Measurements from ENCODE around the gene AMN.

The AMN gene

DNA sequence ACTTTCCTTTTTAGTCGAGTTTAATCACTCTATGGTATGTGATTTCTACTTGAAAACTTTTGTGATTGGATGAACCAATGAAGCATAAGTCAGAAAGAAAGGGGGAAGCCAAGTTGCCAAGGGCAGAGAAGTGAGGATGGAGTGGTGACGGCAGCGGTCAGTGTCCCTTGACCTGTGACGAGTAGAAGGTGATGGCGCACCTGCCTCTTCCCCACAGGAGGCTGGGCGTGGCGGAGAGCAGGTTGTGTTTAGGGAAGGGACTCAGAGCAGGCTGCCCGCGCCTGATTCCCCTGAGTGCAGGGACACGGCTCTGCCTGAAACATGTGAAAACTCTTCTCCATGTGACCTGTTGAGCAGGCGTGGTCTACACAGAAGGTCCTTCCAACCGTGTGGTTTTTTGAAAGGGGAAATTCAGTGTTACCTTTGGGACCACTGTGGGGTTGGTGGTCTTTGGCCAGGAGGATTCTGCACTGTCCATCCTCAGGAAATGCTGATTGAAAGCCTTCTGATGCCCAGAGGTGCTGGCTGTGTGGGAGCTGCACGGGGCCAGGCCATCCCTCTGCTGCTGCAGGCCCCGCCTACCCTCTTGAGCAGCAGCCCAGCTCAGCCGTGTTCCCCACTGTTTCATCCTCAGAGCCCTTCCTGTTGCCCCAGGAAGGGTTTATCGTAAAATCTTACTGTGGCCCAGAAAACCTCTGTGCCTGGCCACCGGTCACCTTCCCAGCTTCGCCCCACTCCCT, 23.5 kb upstream of the AMN start:
- DNase-seq (ENCODE audit: low spot score): no peak

DNA sequence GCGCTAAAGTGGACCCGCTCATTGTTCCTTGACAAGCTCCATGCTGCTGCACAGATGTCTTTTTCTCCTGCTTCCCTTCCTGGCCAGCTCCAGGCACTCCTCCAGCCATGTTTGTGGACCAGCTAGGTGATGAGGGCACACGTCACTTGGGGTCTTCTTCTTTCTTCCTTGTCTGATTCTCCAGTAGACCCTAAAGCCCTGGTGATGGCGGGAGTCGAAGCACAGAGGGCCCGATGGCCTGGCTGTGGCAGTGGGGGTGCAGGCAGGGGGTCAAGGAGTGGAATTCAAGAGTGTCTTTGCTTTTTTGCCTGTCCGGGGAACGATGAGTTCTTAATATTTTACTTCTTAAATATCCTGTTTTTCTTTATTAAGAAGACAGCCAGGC, 23.0 kb upstream of the AMN start:
- no peak for DNase-seq (ENCODE audit: low spot score)

DNA sequence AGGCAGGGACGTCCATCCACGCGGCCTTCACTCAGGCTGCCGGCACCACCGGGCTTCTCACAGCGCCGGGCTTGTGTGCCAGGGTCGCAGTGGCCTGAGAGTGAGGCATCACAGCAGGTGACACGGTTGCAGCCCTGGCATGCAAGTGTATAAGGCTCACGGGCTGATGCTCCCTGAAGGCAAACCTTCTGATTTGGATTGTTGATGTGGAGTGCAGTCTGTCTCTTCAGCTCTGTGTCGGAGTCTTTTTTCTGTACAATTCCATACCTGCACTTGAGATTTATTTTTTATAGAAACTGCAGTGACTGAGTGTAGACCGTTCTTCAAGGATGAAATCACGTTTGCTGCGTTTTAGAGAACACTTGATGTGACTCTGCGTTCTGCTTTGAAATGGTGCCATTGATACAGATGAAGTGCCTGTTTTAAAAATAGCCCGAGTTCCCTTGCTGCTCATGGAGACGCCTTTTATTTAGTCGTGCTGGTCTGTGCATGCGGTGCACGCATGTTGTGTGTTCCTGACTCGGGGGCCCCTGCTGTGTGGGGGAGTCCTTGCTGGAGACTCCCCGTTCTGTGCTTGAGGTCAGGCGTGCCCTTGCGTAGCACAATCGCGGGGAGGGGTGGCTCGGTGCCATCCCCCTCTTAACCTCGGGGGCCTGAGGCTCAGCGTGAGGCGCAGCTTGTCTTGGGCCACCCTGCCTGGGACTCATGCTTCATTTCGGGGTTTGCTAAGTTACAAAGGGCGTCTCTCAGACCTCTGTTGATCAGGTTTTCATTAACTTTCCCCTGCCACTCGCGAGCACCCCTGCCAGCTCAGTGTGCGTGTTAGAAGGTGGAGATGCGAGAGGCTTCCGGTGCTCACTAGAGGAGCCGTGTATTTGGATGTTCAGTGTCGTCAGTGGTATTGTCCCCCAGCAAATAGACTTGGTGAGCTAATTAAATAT, 21.6 kb upstream of the AMN start:
- peak; percentile 61 for DNase-seq (ENCODE audit: low spot score)

DNA sequence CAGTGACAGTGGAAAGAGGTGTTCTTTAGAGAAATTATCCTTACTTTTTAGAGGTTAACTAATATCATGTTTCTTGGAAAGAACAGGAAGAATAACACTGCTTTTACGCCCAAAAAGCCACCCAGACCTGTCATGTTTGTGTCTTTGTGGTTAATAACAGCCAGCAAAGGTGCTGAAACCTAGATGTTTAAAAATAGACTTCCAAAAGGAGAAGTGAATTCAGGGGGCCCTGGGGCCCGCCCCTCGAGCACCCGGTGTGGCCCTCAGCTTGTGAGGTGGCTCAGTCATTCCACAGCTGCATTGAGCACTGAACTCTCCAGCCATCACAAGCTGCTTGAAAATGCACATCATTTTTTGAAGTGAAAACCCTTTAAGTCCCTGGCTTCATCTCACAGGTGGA, 20.8 kb upstream of the AMN start:
- peak; percentile 83 for DNase-seq (ENCODE audit: low spot score)

DNA sequence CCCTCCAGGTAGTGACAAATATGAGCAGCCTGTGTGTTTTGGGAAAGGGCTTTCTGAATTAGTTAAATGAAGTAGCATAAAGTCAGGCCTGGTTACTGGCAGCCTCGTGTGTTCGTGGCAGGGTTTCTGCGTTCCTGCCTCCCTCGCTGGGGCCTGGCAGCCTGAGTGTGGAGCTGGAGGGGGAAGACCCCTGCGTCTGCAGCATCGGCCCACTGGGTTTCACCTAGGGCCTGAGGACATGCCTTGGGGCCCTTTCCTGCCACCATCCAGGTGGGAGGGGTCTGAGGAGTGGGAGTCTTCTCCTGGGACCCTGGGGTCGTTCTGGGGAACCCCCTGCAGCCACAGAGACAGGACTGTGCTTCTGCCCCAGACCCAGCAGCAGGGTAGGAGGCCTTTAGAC, 20.4 kb upstream of the AMN start:
- DNase-seq (ENCODE audit: low spot score): no peak

DNA sequence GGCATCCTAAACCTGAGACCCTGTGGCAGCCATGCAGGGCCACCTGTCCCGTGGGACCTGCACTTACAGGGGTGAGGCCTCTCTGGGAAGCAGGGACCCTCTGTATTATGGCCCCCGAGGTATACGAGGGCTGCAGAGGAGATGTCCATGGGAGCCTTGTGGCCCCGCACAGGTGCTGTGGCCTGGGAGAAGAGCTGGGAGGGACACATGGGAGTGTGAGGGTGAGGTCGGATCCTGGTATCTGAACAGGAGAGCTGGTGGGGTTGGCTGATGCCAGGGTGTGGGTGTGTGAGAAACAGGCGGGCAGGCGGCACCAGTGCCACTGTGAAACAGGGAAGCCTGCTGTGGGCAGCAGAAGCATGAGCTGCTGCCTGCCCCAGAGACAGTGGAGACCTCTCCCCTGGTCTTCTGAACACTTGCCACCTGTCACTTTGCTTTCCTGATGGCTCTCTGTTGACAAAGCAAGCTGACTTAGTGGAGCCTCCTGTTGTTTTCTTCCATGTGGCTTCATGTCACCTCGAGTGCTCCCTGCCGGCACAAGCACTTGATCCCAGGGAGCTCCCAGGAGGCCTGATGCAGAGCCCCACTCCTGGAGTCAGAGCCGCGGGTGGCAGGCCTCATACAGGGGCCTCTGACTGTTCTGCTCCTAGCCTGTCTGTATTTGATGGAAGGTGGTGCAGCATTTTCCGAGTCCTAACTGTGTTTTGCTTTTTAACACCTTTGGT, 19.8 kb upstream of the AMN start:
- no peak for DNase-seq (ENCODE audit: low spot score)

DNA sequence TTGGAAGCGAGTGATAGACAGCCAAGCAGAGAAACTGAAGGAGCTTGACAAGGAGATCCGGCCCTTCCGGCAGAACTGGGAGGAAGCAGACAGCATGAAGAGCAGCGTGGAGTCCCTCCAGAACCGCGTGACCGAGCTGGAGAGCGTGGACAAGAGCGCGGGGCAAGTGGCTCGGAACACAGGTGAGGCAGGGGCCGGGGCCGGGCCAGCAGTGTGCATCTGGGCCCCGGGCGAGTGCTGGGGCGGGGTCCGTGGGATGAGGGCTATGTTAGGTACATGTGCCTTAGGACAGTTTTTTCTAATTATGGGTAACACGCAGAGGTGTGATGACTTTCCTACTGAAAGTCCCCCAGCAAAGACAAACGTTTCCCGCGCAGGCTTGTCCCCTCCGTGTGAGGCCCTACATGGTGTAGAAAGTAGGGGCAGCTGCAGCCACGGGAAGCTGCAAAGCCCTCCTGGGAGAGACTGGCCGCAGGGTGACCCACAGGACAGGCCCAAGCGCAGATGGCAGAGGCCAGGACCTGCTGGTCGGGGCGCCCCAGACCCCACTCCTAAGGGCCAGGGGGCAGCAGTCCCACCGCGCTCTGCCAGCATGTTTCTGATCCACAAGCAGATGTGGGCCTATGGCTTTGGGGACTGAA, 19.1 kb upstream of the AMN start:
- no peak for DNase-seq (ENCODE audit: low spot score)

DNA sequence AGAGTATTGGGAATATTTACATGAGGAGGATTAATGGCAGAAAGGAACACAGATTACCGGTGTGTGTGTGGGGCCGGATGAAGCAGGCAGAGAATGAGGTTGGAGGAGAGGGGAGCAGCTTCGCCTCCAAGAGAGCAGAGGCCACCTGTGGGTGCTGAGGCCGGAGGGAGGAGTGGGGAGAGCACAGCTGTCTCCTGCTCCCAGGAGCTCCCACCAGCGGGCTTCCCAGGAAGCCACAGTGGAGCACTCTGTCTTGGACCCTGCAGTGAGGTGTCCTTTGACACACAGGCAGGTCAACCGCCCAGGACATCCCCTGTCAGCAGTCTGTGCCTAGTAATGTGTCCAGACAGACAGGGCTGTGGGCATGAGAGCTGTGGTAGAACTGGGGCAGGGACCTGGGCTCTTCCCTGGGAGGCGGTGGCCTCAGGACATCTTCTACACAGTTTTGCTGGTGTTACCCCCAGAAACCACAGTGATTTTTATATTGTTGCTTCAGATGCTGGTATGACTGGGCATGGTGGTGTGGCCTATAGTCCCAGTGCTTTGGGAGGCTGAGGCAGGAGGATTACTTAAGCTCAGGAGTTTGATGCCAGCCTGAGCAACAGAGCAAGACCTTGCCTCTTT, 18.5 kb upstream of the AMN start:
- DNase-seq (ENCODE audit: low spot score): no peak

DNA sequence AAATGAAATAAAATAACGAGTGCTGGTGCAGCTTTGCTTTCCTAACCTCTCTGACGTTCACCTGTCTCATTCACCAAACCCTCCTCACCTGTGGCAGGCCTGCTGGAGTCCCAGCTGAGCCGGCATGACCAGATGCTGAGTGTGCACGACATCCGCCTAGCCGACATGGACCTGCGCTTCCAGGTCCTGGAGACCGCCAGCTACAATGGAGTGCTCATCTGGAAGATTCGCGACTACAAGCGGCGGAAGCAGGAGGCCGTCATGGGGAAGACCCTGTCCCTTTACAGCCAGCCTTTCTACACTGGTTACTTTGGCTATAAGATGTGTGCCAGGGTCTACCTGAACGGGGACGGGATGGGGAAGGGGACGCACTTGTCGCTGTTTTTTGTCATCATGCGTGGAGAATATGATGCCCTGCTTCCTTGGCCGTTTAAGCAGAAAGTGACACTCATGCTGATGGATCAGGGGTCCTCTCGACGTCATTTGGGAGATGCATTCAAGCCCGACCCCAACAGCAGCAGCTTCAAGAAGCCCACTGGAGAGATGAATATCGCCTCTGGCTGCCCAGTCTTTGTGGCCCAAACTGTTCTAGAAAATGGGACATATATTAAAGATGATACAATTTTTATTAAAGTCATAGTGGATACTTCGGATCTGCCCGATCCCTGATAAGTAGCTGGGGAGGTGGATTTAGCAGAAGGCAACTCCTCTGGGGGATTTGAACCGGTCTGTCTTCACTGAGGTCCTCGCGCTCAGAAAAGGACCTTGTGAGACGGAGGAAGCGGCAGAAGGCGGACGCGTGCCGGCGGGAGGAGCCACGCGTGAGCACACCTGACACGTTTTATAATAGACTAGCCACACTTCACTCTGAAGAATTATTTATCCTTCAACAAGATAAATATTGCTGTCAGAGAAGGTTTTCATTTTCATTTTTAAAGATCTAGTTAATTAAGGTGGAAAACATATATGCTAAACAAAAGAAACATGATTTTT, 17.1 kb upstream of the AMN start:
- DNase-seq (ENCODE audit: low spot score): no peak

DNA sequence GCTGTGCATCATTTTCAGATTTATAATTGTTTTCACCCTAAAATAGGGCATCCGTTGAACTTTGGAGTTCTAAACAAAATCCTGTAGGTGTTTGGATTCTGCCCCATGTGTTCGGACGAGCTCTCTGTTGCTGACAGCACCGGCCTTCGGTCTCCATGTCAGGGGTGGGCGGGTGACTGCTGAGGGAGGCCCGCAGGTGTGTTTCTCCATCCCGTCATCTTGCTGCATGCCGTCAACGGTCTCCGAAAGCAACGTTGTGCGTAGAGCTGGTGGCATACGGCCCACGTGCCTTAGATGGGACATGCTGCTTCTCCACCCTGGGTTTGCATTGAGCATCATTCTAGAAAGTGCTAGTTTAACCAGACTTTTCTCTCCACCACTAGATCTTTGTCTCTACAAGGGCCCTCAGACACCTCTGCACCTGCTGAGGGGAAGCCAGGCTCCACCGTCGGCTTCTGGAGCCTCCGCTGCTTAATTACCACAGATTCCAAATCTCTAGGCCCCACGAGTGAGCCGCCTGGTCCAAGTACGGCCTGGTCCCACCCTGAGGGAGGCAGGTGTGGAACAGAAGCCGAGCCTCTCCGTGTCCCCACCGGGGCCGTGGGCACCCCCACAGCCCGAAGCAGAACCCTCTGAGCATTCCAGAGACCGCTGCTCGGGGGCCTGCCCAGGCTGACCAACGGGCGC, 15.7 kb upstream of the AMN start:
- no peak for DNase-seq (ENCODE audit: low spot score)

DNA sequence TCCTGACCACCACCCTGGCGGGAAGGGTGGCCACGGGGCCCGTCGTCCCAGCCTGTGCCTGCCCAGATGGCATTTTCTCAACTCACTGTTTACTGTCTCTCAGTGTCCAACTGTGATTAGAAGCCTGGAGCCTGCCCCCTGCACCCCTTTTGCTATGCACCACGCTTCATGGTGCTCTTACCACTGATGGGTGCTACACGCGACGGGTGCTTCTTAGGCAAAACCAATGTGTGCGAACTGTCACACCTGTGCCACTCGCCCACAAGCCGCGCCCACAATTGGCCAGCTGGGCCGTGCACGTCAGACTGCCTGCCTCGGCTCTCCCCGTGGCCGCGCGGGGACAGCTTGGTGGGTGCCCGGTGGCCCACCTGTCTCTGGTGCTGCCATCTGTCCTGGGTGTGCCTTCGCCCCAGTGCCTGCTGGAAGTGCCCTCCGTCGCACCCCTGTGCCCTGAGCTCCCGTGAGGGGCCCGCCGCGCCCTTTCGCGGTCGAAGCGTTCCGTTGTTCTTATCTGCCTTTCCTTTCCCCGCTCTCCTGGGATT, 15.1 kb upstream of the AMN start:
- DNase-seq (ENCODE audit: low spot score): no peak

DNA sequence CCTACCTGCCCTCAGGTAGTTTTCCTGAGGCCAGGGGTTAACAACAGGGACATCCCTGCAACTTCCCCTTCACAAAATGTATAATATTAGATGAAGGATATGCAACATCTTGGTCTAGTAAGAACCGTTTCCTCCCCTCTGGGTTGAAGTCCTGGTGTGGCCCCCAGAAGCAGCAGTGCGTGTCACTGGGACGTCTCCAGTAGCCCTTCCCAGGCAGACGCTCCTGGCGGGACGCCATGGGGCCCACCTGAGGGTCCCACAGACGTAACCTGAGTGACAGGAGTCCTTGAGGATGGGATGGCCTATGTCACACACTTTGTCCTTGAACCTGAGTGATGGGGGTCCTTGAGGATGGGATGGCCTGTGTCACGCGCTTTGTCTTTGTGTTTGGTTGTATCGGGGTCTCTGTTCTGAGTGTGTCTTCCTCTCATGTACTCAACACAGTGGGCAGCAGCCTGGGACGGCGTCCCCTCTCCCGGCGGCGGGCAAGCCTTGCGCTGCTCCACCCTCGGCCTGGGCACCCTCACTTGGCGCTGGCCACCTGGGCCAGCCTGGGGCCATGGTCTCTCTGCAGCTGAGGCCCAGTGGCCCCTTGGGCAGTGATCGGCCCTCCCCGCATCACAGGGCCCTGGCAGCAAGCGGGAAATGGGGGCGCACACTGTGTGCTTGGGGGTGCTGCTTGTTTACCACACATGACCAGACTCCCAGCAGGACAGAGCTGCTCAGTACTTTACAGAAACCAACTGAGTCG, 14.3 kb upstream of the AMN start:
- no peak for DNase-seq (ENCODE audit: low spot score)

DNA sequence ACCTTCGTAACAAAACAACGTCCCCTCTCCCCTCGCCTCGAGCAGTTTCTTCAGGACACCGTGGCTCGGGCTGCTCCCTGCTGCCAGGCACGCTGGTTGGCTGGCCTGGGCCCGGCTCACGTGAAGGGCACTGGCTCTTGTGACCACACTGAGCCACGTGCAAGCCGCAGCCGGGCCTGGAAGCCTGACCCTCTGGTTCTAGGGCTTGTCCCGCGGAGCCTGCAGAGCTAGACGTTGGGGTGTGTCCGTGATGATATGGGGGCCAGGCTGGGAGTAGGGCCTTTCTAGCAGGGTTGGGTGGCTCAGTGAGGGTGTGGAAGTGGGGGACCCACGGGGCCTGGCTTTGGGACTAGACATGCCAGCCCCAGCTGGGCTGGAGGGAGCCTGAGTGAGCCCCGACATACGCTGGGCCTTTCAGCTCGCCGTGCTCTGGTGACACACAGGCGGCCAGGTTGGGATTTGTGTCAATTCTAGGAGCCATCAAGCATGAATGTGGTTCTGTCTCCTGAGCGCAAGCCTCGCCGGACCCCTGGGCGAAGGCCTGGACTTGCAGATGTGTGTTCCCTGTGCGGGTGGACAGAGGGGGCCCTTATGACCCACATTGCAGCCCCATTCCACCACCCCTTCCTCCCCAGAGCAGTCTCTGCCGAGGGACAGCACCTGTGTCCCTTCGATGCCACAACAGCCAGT, 13.6 kb upstream of the AMN start:
- DNase-seq (ENCODE audit: low spot score): no peak

DNA sequence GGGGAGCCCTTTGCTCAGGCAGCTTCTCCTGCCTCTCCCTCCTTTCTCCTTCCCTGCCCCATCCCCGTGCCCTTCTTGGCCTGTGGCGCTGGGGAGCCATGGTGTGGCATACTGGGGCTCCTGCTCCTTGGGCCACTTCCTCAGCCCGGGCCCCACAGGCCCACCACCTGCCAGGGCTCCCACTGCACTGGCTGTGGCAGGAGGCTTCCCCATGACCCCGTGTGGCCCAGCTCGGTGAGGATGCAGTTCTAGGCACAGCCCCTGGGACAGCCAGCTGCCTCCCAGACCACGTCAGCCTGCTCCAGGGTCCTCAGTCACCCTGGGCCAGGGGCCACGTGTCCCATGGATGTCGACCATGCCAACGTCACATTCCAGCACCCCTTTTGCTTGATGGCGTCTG, 13.0 kb upstream of the AMN start:
- DNase-seq (ENCODE audit: low spot score): no peak

DNA sequence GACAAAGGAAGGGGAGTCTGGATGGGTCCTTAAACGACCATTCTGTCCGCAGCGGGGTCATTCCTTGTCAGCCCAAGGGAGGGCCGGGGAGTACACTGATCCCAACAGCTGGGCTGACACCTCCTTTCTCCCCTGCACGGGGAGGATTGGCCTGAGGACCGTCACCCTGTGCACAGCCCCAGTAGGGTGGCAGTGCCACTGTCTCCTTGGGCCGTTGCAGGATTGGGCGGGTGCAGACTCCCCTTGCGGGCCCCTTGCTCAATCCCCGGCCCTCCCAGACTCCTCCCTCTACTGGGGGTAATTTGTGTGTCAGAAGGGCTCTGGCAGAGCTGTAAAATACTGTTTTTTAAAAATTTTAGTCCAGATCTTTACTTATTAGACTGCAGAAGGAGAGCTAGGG, 12.6 kb upstream of the AMN start:
- DNase-seq (ENCODE audit: low spot score): no peak

DNA sequence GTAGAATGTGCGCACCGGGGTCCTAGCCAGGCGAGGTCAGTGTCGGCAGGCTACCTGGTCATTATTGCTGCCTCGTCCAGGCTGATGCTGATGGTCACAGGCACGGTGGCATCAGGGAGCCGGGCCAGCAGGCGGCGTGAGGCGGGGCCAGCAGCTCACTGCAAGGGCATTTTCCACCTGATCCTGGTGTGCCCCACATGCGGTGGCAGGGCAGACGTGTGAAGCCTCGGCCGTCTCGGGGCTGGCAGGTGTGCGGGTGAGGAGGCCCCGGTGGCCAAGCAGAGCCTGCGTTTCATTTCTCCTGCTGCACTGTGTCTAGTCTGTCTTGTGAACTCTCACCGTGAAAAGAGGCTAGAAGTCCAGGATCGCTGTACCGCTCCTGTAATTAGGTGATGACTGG, 12.0 kb upstream of the AMN start:
- DNase-seq (ENCODE audit: low spot score): no peak

DNA sequence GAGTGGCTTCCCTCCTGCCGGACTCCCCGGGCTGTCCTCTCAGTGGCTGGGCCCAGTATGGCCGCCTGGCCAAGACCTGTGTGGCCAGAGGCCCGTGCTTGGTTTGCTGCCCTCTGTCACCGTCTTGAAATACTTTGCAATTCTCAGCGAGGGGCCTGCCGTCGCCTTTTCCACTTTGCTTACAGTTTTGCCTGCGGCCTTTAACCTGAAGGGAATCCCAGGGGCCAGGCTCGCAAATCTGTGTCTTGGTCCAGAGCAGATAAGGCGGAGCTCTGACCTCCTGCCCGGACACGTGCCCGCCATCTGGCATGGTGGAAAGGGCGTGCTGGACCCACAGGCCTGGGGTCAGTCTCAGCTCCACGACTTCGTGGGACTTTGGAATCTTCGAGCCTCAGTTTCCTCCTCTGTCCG, 10.9 kb upstream of the AMN start:
- DNase-seq (ENCODE audit: low spot score): no peak

DNA sequence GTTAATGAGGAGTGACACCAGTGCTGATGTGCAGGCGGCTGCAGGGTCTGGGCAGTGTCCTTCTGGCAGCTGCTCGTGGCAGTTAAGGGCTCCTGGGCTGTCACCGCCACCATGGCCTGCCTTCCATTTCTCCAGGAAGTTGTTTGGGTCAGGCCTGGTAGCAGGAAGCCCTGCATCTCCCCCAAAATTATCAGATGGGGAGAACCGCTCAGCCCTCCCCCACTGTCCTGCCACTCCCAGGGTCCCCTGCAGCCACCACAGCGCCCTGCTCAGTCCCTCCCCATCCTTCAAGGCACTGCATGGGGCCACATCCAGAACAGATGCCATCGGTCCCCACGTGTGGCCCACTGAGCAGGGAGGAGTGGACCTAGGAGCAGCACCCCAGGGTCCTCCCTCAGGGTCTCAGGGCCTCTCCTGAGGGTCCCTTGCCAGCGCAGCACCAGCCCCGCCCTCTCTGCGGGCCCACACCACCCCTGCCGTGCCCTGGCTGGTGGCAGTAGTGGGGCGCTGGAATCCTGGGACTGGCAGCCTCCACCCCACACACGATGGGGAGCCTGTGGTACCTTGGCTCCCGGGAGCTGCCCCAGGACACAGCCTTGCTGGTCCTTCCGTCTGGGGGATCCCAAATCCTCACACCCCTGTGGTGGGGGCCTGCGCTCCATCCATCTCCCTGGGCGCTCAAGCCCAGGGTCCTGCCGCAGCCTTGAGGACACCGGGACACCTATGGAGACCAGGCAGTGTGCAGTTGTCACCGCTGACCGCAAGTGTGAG, 10.3 kb upstream of the AMN start:
- DNase-seq (ENCODE audit: low spot score): no peak
